ENCODE data around the gene DDI2.
"Not testable (repeated sequence)": the region's sequence is repeated elsewhere in the genome, so short reads cannot be mapped to it uniquely, and the experiment has no call there.

DDI2 gene

GRCh38 chr1:15680561-15681348 is 63.5 kb downstream of the DDI2 start:
- peak in 1 of 5 experiments; percentile 51 for DNase-seq

DNA sequence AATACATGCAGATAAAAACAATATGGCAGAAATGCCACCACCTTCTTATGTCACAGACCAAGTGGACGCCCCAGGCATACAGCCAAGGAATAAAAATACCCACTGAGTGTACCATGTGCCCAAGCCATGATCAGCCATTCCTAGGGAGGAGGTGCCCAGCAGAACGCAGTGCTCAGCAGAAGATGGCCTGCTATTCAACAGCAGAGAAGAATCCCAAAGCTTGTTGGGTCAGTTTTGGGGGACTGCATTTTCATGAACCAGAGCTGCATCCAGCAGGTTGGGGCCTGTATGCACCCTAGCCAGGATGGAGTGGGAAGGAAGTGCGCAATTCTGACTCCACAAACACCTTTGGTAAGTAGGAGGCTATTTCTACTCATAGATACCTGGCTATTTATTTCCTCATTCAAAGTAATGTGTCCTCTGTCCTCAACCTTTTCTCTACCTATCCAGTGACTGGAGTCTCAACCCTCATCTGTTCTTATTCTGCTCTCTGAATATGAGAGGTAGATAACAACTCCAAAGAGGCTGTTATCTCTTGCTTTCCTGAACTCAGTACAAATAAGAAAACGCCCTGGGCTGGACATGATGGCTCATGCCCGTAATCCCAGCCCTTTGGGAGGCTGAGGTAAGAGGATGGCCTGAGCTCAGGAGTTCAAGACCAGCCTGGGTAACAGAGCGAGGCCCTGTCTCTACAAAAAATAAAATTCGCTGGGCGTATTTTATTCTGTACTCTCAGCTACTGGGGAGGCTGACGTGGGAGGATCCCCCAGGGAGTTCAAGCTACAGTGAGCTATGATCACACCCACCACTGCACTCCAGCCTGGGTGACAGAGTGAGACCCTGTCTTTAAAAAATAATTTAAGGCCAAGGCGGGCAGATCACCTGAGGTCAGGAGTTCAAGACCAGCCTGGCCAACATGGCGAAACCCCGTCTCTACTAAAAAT is 64.4 kb downstream of the DDI2 start:
- DNase-seq: no peak

GRCh38 chr1:15682936-15683341 is 65.7 kb downstream of the DDI2 start:
- DNase-seq: no peak

DNA sequence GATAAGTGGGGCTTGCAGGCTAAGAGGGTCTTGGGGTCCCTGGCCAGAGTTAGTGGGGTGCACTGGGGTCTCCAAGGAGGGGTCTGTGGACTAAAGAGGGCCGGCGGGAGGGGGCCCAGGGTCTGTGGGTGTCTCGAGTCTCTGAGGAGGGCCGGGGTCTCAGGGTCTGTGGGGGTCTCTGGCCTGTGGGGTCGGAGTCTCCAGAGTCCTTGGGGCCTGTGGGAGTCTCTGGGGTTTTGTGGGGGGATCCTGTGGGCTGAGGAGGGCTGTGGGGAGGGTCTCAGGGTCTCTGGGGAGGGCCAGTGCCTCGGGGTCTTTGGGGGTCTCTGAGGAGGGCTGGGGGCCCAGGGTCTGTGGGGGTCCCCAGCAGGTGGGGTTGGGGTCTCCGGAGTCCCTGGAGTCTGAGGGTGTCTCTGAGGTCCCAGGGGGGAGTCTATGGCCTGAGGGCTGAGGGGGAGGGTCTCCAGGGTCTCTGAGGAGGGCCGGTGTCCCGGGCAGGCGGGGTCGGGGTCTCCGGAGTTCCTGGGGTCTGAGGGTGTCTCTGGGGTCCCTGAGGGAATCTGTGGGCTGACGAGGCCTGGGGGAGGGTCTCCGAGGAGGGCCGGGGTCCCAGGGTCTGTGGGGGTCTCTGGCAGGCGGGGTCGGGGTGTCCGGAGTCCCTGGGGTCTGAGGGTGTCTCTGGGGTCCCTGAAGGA is 66.2 kb downstream of the DDI2 start:
- no peak for DNase-seq

DNA sequence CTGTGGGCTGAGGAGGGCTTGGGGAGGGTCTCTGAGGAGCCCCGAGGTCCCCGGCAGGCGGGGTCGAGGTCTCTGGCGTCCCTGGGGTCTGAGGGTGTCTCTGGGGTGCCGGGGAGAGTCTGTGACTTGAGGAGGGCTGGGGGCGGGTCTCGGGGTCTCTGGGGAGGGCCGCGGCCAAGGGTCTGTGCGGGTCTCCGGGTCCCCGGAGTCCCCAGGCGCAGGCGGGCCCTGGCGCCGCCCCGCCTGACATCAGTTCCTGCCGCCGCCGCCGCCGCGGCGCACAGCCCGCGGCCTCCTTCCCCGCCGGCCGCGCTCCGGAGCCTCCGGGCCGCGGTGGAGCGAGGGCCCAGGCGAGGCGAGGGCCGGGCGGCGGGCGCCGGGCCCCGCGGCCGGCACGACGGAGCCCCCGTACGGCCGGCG is 66.8 kb downstream of the DDI2 start, which contains the start of gene PLEKHM2:
PLEKHM2 (plus strand) TSS at position 279 of the 420 bp plus-strand sequence. CDS start 239 bp downstream, outside the sequence.
- peak in 4 of 5 experiments; percentile 15 to 78 (median 24) for DNase-seq

- peak in 3 of 5 experiments; percentile 17 to 56 (median 43) for DNase-seq
Observed at GRCh38 chr1:15684468-15685291, 67.4 kb downstream of the DDI2 start.

- no peak for DNase-seq
Observed at GRCh38 chr1:15685820-15686219, 68.6 kb downstream of the DDI2 start.

DNA sequence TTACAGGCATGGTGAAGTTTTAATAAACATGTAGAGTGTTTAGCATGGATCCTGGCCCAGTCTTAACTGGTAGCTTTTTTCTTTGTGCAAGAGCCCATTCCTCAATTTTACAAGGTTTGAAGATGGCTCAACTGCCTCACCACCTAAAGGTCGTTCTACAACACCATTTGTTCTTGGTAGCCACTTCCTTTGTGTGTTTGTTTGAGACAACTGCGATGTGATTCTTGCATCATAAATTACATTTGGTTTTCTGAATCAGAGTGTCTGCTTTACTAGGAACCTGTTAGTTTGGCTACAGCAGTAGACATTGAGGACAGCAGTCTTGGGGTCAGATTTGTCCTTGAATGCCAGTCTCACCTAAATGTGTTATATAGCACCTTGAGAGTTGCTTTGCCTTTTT is 70.2 kb downstream of the DDI2 start:
- peak in 1 of 5 experiments; percentile 14 for DNase-seq

DNA sequence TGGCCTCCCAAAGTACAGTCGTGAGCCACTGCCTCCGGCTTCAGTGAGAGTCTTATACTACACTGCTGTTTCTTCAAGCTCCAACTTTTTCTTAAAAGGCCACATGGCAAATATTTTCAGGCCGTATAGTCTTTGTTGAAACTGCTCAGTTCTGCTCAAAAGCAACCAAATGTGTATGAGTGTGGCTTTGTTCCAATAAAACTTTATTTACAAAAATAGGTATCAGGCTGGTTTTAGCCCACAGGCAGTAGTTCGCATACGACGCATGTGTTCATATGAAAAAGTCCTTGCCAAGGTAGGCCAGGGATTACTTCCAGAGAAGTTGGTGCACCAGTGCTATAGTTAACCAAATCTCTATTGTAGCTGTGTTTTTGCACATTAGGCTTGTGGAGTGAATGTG is 73.1 kb downstream of the DDI2 start:
- DNase-seq: no peak

GRCh38 chr1:15691434-15692032 is 74.3 kb downstream of the DDI2 start:
- no peak for DNase-seq

GRCh38 chr1:15692121-15692682 is 74.9 kb downstream of the DDI2 start:
- DNase-seq: no peak

DNA sequence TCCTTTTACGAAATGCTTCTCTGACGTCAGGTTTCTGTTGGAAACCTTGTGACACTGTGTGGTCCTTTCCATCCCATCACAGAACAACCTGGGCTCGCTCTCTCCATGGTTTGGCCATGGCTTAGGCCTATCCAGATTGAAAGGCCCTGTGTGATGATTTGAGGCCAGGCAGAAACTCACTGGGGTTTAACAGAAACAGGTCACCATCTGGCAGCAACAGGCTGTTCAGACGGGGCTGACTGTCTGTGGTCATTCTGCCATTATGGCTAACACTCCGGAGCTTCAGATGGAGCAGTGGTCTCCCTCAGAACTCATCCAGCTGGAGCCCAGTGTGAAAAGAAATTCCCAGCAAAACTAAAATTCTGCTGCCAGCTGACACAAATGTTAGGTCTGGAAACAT is 76.1 kb downstream of the DDI2 start:
- no peak for DNase-seq

GRCh38 chr1:15696956-15697521 is 79.8 kb downstream of the DDI2 start:
- DNase-seq: peak in 2 of 5 experiments; percentile 1 to 72

DNA sequence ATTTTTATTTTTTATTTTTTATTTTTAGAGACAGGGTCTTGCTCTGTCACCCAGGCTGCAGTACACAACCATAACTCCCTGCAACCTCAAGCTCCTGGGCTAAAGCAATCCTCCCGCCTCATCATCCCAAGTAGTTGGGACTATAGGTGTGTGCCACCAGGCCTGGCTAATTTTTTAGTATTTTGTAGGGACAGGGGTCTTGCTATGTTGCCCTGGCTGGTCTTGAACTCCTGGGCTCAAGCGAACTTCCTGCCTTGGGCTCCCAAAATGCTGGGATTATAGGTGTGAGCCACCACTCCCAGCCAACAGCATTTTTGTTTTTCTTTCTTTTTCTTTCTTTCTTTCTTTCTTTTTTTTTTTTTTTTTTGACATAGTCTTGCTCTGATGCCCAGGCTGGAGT is 80.9 kb downstream of the DDI2 start:
- no peak for DNase-seq

GRCh38 chr1:15699321-15699720 is 82.1 kb downstream of the DDI2 start:
- not testable (repeated sequence) for DNase-seq

DNA sequence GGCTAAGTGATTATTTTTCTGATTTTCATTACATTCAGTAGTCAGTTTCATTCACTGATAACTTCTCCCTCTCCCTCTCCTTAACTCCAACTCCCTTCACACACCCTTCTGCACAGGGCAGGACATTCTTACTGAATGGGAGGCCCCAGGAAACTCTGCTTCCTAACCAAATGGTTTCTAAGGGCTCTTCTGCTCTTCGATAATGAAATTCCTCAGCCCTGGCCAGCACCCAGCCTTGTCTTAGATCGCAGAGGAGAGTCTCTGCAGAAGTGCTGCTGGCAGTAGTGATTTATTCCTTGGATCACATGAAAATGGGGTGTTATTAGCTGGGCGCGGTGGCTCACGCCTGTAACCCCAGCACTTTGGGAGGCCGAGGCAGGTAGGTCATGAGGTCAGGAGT is 83.2 kb downstream of the DDI2 start:
- DNase-seq: no peak

- DNase-seq: no peak
Observed at GRCh38 chr1:15701784-15702183, 84.5 kb downstream of the DDI2 start.

- no peak for DNase-seq
Observed at GRCh38 chr1:15702722-15703550, 85.7 kb downstream of the DDI2 start.

DNA sequence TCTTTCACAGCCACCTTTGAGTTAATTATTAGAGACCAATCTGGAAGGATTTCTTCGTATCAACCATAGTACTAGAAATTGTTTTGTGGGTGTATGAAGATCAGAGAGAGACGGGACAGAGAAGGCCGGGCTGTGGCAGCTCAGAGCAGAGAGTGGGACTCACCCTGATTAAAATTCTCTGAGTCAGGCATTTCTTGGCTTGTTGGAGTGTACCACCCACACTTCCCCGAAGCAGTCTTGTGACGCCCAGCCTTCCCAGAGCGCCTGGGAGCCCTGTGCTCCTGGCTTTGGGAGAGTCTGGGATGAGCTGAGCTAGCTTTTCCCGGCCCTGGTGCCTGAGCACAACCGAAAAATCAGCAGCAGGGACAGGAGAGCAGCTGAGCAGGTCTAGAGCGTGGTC is 86.3 kb downstream of the DDI2 start:
- DNase-seq: no peak
